SK-N-SH (cell line): ENCODE measurements around the gene NSUN7. TPM values are rescaled to one million over a fixed set of nuclear protein-coding genes. Genes with fewer than 3 reads are reported as not detected.

Experiments
- CTCF ChIA-PET: fragments of 300-600, 350-600 bp; formaldehyde crosslinking; extraction: SDS; loops from one replicate; lab custom pipeline; 2021; lab: Yijun Ruan, JAX
- POLR2A ChIA-PET: fragments of 350-600 bp; sonication (Branson Sonifier 250); formaldehyde crosslinking; extraction: SDS; loops from one replicate; lab custom pipeline; 2020; ENCODE audit warnings: antibody characterized with exemption, inconsistent platforms; lab: Yijun Ruan, JAX
- DNase-seq: peaks from one replicate; pipeline ENCODE4 v3.0.0; 2012
- H2AFZ ChIP-seq: fragments of 200-600 bp; sonication (generic); 2 replicates; pipeline ENCODE4 v1.8.1; 2016; ENCODE audit warnings: antibody characterized with exemption, mild to moderate bottlenecking, low read depth
- H3F3A ChIP-seq: fragments of 200-600 bp; sonication (generic); replicated peaks from 2 replicates; pipeline ENCODE3; 2016; ENCODE audit warnings: antibody characterized with exemption, mild to moderate bottlenecking; ENCODE audit not compliant: insufficient read depth
- H3K27ac ChIP-seq, 2 experiments: fragments of 200-500 bp in 1 of 2; fragments of 200-600 bp in 1 of 2; sonication (Bioruptor generic) in 1 of 2; sonication (generic), shearing (Covaris generic) in 1 of 2; 2 replicates each; pipeline versions ENCODE4 v1.5.1 to v1.6.1; 2014 to 2016; ENCODE audit warnings: low read depth in 2 of 2, inconsistent platforms in 1 of 2, low read length in 1 of 2, mild to moderate bottlenecking in 1 of 2, mixed read lengths in 1 of 2
- H3K27me3 ChIP-seq: fragments of 200-600 bp; sonication (generic), shearing (Covaris generic); 2 replicates; pipeline ENCODE4 v1.6.1; 2016; ENCODE audit warnings: mixed run types; ENCODE audit not compliant: insufficient read depth
- H3K36me3 ChIP-seq, 2 experiments: fragments of 200-500 bp in 1 of 2; fragments of 200-600 bp in 1 of 2; sonication (Bioruptor generic) in 1 of 2; sonication (generic) in 1 of 2; replicated peaks in 1 of 2; 2 replicates each; pipeline versions ENCODE3 to v1.5.1; 2014 to 2016; ENCODE audit warnings: low read length in 1 of 2, mild to moderate bottlenecking in 1 of 2; ENCODE audit not compliant: insufficient read depth in 2 of 2, control insufficient read depth in 1 of 2
- H3K4me1 ChIP-seq, 2 experiments: fragments of 200-500 bp in 1 of 2; fragments of 200-600 bp in 1 of 2; sonication (Bioruptor generic) in 1 of 2; sonication (generic), shearing (Covaris generic) in 1 of 2; 2 replicates each; pipeline versions ENCODE4 v1.5.1 to v1.6.1; 2014 to 2016; ENCODE audit warnings: low read depth in 1 of 2, low read length in 1 of 2, mixed run types in 1 of 2; ENCODE audit not compliant: insufficient read depth in 2 of 2, control insufficient read depth in 1 of 2
- H3K4me2 ChIP-seq: fragments of 200-600 bp; sonication (generic), shearing (Covaris generic); 2 replicates; pipeline ENCODE4 v1.6.1; 2017; ENCODE audit warnings: mixed run types
- H3K4me3 ChIP-seq, 2 experiments: fragments of 200-500 bp in 1 of 2; fragments of 200-600 bp in 1 of 2; sonication (Bioruptor generic) in 1 of 2; sonication (generic), shearing (Covaris generic) in 1 of 2; 2 replicates each; pipeline versions ENCODE4 v1.5.1 to v1.8.1; 2014 to 2016; ENCODE audit warnings: low read depth in 2 of 2, inconsistent platforms in 1 of 2, low read length in 1 of 2, mild to moderate bottlenecking in 1 of 2, mixed read lengths in 1 of 2, moderate library complexity in 1 of 2
- H3K79me2 ChIP-seq: fragments of 200-600 bp; sonication (generic); 2 replicates; pipeline ENCODE4 v1.8.1; 2017; ENCODE audit warnings: mild to moderate bottlenecking; ENCODE audit not compliant: insufficient read depth
- H3K9ac ChIP-seq: fragments of 200-600 bp; sonication (generic); 2 replicates; pipeline ENCODE4 v1.6.1; 2017; ENCODE audit warnings: mixed run types
- H3K9me2 ChIP-seq: fragments of 200-600 bp; sonication (generic); 2 replicates; pipeline ENCODE4 v1.6.1; 2017; ENCODE audit warnings: mixed run types
- H3K9me3 ChIP-seq: fragments of 200-600 bp; sonication (generic); 2 replicates; pipeline ENCODE4 v1.6.1; 2017; ENCODE audit warnings: mixed run types, mild to moderate bottlenecking, moderate library complexity
- H4K20me1 ChIP-seq: fragments of 200-600 bp; sonication (generic); 2 replicates; pipeline ENCODE4 v1.6.1; 2017; ENCODE audit warnings: mild to moderate bottlenecking, mixed run types; ENCODE audit not compliant: insufficient read depth
- ELF1 ChIP-seq: IDR thresholded peaks from 2 replicates; pipeline ENCODE4 v1.4.0; 2012
- GABPA ChIP-seq: IDR thresholded peaks from 2 replicates; pipeline ENCODE4 v1.4.0; 2012; ENCODE audit warnings: low read depth, mild to moderate bottlenecking
- NFIC ChIP-seq: IDR thresholded peaks from 2 replicates; pipeline ENCODE4 v1.4.0; 2012; ENCODE audit warnings: borderline replicate concordance
- NRF1 ChIP-seq: IDR thresholded peaks from 2 replicates; pipeline ENCODE4 v1.6.1; 2012; ENCODE audit warnings: low read depth, mild to moderate bottlenecking, low read length
- POLR2AphosphoS5 ChIP-seq: IDR thresholded peaks from 2 replicates; pipeline ENCODE4 v1.6.1; 2012; ENCODE audit warnings: low read depth, low read length
- RFX5 ChIP-seq: IDR thresholded peaks from 2 replicates; pipeline ENCODE4 v1.6.1; 2012; ENCODE audit warnings: mild to moderate bottlenecking, improper control_type of control experiment, low read length
- SIN3A ChIP-seq: IDR thresholded peaks from 2 replicates; pipeline ENCODE4 v1.6.1; 2012; ENCODE audit warnings: low read depth, mild to moderate bottlenecking, low read length, moderate library complexity, borderline replicate concordance
- TAF1 ChIP-seq: IDR thresholded peaks from 2 replicates; pipeline ENCODE4 v1.6.1; 2012; ENCODE audit warnings: low read depth, mild to moderate bottlenecking, low read length, moderate library complexity, borderline replicate concordance
- TCF12 ChIP-seq: IDR thresholded peaks from 2 replicates; pipeline ENCODE4 v1.4.0; 2012
- YY1 ChIP-seq: IDR thresholded peaks from 2 replicates; pipeline ENCODE4 v1.4.0; 2012; ENCODE audit warnings: low read depth, mild to moderate bottlenecking
- WGBS: methylation state at CpG from one replicate; pipeline ENCODE4 v1.1.6; 2017; ENCODE audit warnings: low lambda C conversion rate; 5-methylcytosine and 5-hydroxymethylcytosine counted together
- polyA plus RNA-seq, 3 experiments: library from polyadenylated mRNA; depleted of rRNA; stranded (reverse); fragments of >200 nt; gene quantifications; 2 replicates each; pipeline ENCODE4 v1.2.3, GENCODE V29; 2012
- TF ChIP-seq, protein P1 (sequence below): IDR thresholded peaks from 2 replicates; pipeline ENCODE4; 2012
- TF ChIP-seq, protein P2 (sequence below): IDR thresholded peaks from 2 replicates; pipeline ENCODE4 v1.4.0; 2012; ENCODE audit warnings: low read depth
- TF ChIP-seq, protein P3 (sequence below): IDR thresholded peaks from 2 replicates; pipeline ENCODE4 v1.4.0; 2012; ENCODE audit warnings: low read depth, borderline replicate concordance

NSUN7 gene
- polyA plus RNA-seq, 1 of the 3 experiments (the other 2 are of a cell fraction), result 0.28 TPM

DNA sequence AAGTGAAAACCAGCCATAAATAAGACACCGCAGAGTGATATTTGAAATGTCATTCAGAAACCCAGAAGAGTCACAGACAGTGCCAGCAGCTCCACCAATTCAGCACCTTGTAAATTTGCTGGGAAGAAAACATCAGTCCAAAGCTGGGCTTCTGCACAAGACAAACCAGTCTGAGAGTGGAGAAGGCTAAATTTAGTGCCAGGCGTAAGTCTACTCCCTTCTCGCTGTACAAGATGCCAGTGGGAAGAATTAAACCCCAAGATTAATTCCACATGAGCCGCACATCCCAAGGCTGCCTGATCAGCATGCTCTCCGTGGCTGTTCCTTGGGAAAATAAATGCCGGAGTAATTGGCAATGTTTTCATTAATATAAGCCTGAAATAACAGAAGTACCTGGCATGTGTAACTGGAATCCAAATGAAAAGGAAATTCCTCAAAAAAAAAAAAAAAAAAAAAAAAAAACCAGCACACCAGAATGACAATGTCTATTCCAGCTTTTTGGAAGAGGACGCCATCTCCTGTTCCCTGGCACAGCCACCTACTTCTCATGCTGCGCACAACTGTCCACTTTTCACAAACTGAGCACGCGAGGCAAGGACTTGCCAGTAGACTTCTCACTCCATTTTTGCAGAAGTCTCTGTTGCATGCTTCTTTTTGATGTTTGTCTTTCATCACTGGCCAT lies 95.5 kb downstream of the NSUN7 start:
- no peak overlapping the region for H2AFZ ChIP-seq
- H3K36me3 ChIP-seq, result peaks cover 6 to 7% of the 10 kb centered on the region in 2 experiments
- no peaks in the 10 kb centered on the region for H3K9me3 ChIP-seq
- peaks cover 0 to 27% of the 10 kb centered on the region in 2 experiments; a peak in 1 of 4 replicates for H3K4me1 ChIP-seq
- no peak overlapping the region for H3K4me3 ChIP-seq
- TF ChIP-seq, protein P1, sequence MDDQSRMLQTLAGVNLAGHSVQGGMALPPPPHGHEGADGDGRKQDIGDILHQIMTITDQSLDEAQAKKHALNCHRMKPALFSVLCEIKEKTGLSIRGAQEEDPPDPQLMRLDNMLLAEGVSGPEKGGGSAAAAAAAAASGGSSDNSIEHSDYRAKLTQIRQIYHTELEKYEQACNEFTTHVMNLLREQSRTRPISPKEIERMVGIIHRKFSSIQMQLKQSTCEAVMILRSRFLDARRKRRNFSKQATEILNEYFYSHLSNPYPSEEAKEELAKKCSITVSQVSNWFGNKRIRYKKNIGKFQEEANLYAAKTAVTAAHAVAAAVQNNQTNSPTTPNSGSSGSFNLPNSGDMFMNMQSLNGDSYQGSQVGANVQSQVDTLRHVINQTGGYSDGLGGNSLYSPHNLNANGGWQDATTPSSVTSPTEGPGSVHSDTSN, result no peak
- TF ChIP-seq, all 33 proteins: peak for 0
- CTCF ChIA-PET, result interaction anchor here (0.6 to 10.6 kb wide), 5 partner anchors 9 to 1150 kb away, joined by 3 to 88 read pairs (median 3); no protein-coding TSS in a partner anchor
- no peak for DNase-seq
- Histone ChIP-seq H3K9ac (no peak overlapping the region), H4K20me1 (no peaks in the 10 kb centered on the region), H3K79me2 (peaks cover 9% of the 10 kb centered on the region), H3K9me2 (no peaks in the 10 kb centered on the region), H3K27me3 (no peaks in the 10 kb centered on the region), H3K27ac (no peak overlapping the region), H3K4me2 (no peak overlapping the region), H3F3A (peaks cover 6% of the 10 kb centered on the region)
- POLR2A ChIA-PET, result no interaction called here
- 90% methylated on average over 10 of the region's 10 CpGs for WGBS

DNA sequence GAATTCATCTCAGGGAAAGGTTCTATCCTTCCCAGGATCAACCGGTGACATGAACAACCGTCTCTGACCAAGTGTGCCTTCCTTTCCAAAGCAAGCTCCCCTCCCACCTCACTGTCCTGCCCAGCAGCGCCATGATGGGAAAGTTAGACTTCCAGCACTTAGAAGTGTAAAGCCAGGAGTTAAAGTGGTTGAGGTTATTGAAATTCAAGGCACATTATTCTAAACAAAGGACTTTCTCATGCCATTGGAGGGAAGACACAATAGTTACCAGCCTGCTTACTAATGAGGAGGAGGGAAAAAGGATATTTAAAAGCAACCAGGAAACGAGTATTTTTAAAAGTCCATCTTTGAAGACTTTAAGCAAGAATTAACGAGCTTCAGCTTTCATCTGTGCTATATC lies 96.8 kb downstream of the NSUN7 start:
- peaks cover 6% of the 10 kb centered on the region for H3F3A ChIP-seq
- no peak for DNase-seq
- no peaks in the 10 kb centered on the region for H4K20me1 ChIP-seq
- H2AFZ ChIP-seq, result no peak overlapping the region
- peaks cover 3% of the 10 kb centered on the region for H3K79me2 ChIP-seq
- peaks cover 0 to 27% of the 10 kb centered on the region in 2 experiments; a peak in 1 of 4 replicates for H3K4me1 ChIP-seq
- no peak overlapping the region for H3K4me2 ChIP-seq
- POLR2A ChIA-PET, result no interaction called here
- H3K9me3 ChIP-seq, result no peaks in the 10 kb centered on the region
- TF ChIP-seq TCF12 (no peak), NFIC (no peak), TAF1 (no peak), ELF1 (no peak), SIN3A (no peak), RFX5 (no peak), POLR2AphosphoS5 (no peak), NRF1 (no peak), GABPA (no peak), YY1 (no peak)
- TF ChIP-seq, protein P2, sequence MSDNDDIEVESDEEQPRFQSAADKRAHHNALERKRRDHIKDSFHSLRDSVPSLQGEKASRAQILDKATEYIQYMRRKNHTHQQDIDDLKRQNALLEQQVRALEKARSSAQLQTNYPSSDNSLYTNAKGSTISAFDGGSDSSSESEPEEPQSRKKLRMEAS, result no peak
- TF ChIP-seq, protein P3, sequence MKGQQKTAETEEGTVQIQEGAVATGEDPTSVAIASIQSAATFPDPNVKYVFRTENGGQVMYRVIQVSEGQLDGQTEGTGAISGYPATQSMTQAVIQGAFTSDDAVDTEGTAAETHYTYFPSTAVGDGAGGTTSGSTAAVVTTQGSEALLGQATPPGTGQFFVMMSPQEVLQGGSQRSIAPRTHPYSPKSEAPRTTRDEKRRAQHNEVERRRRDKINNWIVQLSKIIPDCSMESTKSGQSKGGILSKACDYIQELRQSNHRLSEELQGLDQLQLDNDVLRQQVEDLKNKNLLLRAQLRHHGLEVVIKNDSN, result no peak
- over 99% methylated on average over 5 of the region's 5 CpGs for WGBS
- H3K9me2 ChIP-seq, result no peaks in the 10 kb centered on the region
- CTCF ChIA-PET, result interaction anchor here (0.9 to 10.6 kb wide), 4 partner anchors 8 to 78 kb away, joined by 3 to 88 read pairs (median 4); no protein-coding TSS in a partner anchor
- no peak overlapping the region for H3K9ac ChIP-seq
- no peak overlapping the region for H3K4me3 ChIP-seq
- H3K27me3 ChIP-seq, result no peaks in the 10 kb centered on the region
- peaks cover 6 to 7% of the 10 kb centered on the region in 2 experiments for H3K36me3 ChIP-seq
- H3K27ac ChIP-seq, result no peak overlapping the region
